Keratinocyte (primary cell): ENCODE data around the gene HSF4. TPM values are rescaled to one million over a fixed set of nuclear protein-coding genes. Genes with fewer than 3 reads are reported as not detected.

ENCODE experiments used
- DNase-seq: peaks from one replicate; pipeline ENCODE4 v3.0.0-alpha.2; 2011; ENCODE audit warnings: low read depth, missing footprints, low spot score
- FAIRE-seq: peaks from 2 replicates; lab custom pipeline; 2011; peaks lifted over from hg19 to GRCh38; lab: Jason Lieb, UNC
- H2AFZ ChIP-seq: 2 replicates; pipeline ENCODE4 v1.6.0; 2012; ENCODE audit warnings: low read length, control low read depth, inconsistent platforms; ENCODE audit not compliant: control insufficient read depth
- H3K27ac ChIP-seq: 2 replicates; pipeline ENCODE4 v1.5.1; 2011; ENCODE audit warnings: low read length; ENCODE audit not compliant: control insufficient read depth, insufficient read depth
- H3K27me3 ChIP-seq: 3 replicates; pipeline ENCODE4 v1.6.0; 2011; ENCODE audit warnings: low read length; ENCODE audit not compliant: control insufficient read depth, insufficient read depth; ENCODE audit errors: extremely low read depth
- H3K36me3 ChIP-seq, 2 experiments: 2 replicates in 1 of 2; 3 replicates in 1 of 2; pipeline ENCODE4 v1.5.1; 2011; ENCODE audit warnings: low read length in 2 of 2, mild to moderate bottlenecking in 1 of 2; ENCODE audit not compliant: control insufficient read depth in 2 of 2, insufficient read depth in 2 of 2; ENCODE audit errors: extremely low read depth in 1 of 2
- H3K4me1 ChIP-seq: 3 replicates; pipeline ENCODE4 v1.5.1; 2011; ENCODE audit warnings: low read length; ENCODE audit not compliant: control insufficient read depth, insufficient read depth; ENCODE audit errors: extremely low read depth
- H3K4me2 ChIP-seq: 3 replicates; pipeline ENCODE4 v1.6.0; 2011; ENCODE audit warnings: low read depth, low read length; ENCODE audit not compliant: control insufficient read depth, insufficient read depth; ENCODE audit errors: extremely low read depth
- H3K4me3 ChIP-seq, 3 experiments: fragments of 200-600 bp in 1 of 3; sonication (generic) in 1 of 3; 2 replicates in 2 of 3; 3 replicates in 1 of 3; pipeline ENCODE4 v1.5.1; 2011 to 2016; ENCODE audit warnings: low read length in 3 of 3, mild to moderate bottlenecking in 3 of 3, control low read depth in 2 of 3, inconsistent platforms in 1 of 3, low read depth in 1 of 3, mixed read lengths in 1 of 3, mixed run types in 1 of 3, moderate library complexity in 1 of 3; ENCODE audit not compliant: control insufficient read depth in 2 of 3, insufficient read depth in 2 of 3; ENCODE audit errors: extremely low read depth in 1 of 3
- H3K79me2 ChIP-seq: 2 replicates; pipeline ENCODE4 v1.6.0; 2012; ENCODE audit warnings: low read length; ENCODE audit not compliant: control insufficient read depth, insufficient read depth
- H3K9ac ChIP-seq: 3 replicates; pipeline ENCODE4 v1.6.0; 2011; ENCODE audit warnings: low read length; ENCODE audit not compliant: control insufficient read depth, insufficient read depth; ENCODE audit errors: extremely low read depth
- H3K9me1 ChIP-seq: 3 replicates; pipeline ENCODE4 v1.6.0; 2011; ENCODE audit warnings: low read length; ENCODE audit not compliant: control insufficient read depth, insufficient read depth; ENCODE audit errors: extremely low read depth
- H3K9me3 ChIP-seq: 2 replicates; pipeline ENCODE4 v1.5.1; 2012; ENCODE audit warnings: low read depth, low read length; ENCODE audit not compliant: control insufficient read depth
- H4K20me1 ChIP-seq: 3 replicates; pipeline ENCODE4 v1.6.0; 2011; ENCODE audit warnings: low read length; ENCODE audit not compliant: control insufficient read depth, insufficient read depth; ENCODE audit errors: extremely low read depth
- CTCF ChIP-seq, 3 experiments: IDR thresholded peaks in 1 of 3; conservative IDR thresholded peaks in 1 of 3; optimal IDR thresholded peaks in 1 of 3; 2 replicates in 2 of 3; 3 replicates in 1 of 3; pipeline versions ENCODE3 to v1.5.1; 2011; ENCODE audit warnings: low read length in 3 of 3, mild to moderate bottlenecking in 3 of 3, moderate library complexity in 2 of 3, control low read depth in 1 of 3, inconsistent platforms in 1 of 3; ENCODE audit not compliant: insufficient read depth in 2 of 3; ENCODE audit errors: extremely low read depth in 1 of 3
- EZH2 ChIP-seq: IDR thresholded peaks from one replicate; pipeline ENCODE4 v1.6.1; 2012; ENCODE audit warnings: inconsistent platforms, mild to moderate bottlenecking, low read length, moderate library complexity
- dilution Hi-C: fragments of 300-500 bp; cut with MboI; formaldehyde crosslinking; loops from one replicate; pipeline ENCODE4 v1.7.0; 2020; ENCODE audit warnings: low sequenced_read_pairs; ENCODE audit not compliant: extremely low pct_ligation_motif_present
- polyA plus RNA-seq, 5 experiments: library from polyadenylated mRNA; depleted of rRNA in 3 of 5; stranded (reverse) in 3 of 5; stranded (forward) in 1 of 5; unstranded in 1 of 5; fragments of >200 nt; gene quantifications; 1 replicate in 1 of 5; 2 replicates in 3 of 5; 3 replicates in 1 of 5; pipeline versions ENCODE4 v1.2.1 to v1.2.3, GENCODE V29; 2011 to 2012; ENCODE audit warnings: missing spikeins in 2 of 5, low read depth in 1 of 5, low replicate concordance in 1 of 5

Gene HSF4
- polyA plus RNA-seq, 1 donor (not counting 4 experiments of a cell fraction or from before 2014, with no cell fraction given), result 4.3 TPM

GRCh38 chr16:67146523-67147357 is 17.8 kb upstream of the HSF4 start:
- H3K4me2 ChIP-seq, result no peak overlapping the region
- peaks cover 42 to 52% of the 10 kb centered on the region in 2 experiments for H3K36me3 ChIP-seq
- no peak overlapping the region for H3K4me3 ChIP-seq
- H2AFZ ChIP-seq, result no peak overlapping the region
- H3K27me3 ChIP-seq, result no peaks in the 10 kb centered on the region
- H3K9me3 ChIP-seq, result no peaks in the 10 kb centered on the region
- H3K9me1 ChIP-seq, result no peaks in the 10 kb centered on the region
- peak overlapping the region; percentile 9 for H3K27ac ChIP-seq
- no peak for DNase-seq
- FAIRE-seq, result no peak
- dilution Hi-C loops, result no loop called here
- no peak for TF ChIP-seq CTCF (optimal IDR thresholded peaks at IDR 0.05 in 1 of 3, IDR thresholded peaks at IDR 0.05 in 1 of 3, conservative IDR thresholded peaks at IDR 0.05 in 1 of 3; ENCODE audit: extremely low read depth in 1 of 3, insufficient read depth in 2 of 3, low read length in 3 of 3)
- H3K9ac ChIP-seq, result no peak overlapping the region
- H3K79me2 ChIP-seq, result no peaks in the 10 kb centered on the region
- no peaks in the 10 kb centered on the region for H4K20me1 ChIP-seq
- H3K4me1 ChIP-seq, result peaks cover 14% of the 10 kb centered on the region

- Histone ChIP-seq H2AFZ (no peak overlapping the region), H3K79me2 (no peaks in the 10 kb centered on the region), H3K36me3 (peaks cover 42 to 46% of the 10 kb centered on the region in 2 experiments), H4K20me1 (no peaks in the 10 kb centered on the region), H3K9ac (no peak overlapping the region), H3K9me3 (no peaks in the 10 kb centered on the region), H3K9me1 (no peaks in the 10 kb centered on the region), H3K27me3 (no peaks in the 10 kb centered on the region), H3K4me3 (no peak overlapping the region), H3K4me1 (peaks cover 14% of the 10 kb centered on the region), H3K4me2 (no peak overlapping the region), H3K27ac (peak overlapping the region; percentile 9)
- no peak for DNase-seq
- FAIRE-seq, result no peak
- no peak for TF ChIP-seq CTCF (optimal IDR thresholded peaks at IDR 0.05 in 1 of 3, IDR thresholded peaks at IDR 0.05 in 1 of 3, conservative IDR thresholded peaks at IDR 0.05 in 1 of 3; ENCODE audit: extremely low read depth in 1 of 3, insufficient read depth in 2 of 3, low read length in 3 of 3)
- TF ChIP-seq EZH2, result no peak
- dilution Hi-C loops, result no loop called here
These were observed 17.0 kb upstream of the HSF4 start for GRCh38 chr16:67147437-67148140.
